GM23338 (cell line): ENCODE measurements around the gene USP16. TPM values are rescaled to one million over a fixed set of nuclear protein-coding genes. Genes with fewer than 3 reads are reported as not detected.
A peak's percentile ranks its signal among the peaks of the same experiment; 100 is the strongest.

Source experiments
- ATAC-seq: fragments of 200-7000 bp; cut with Tn5 transposase; 3 replicates; pipeline ENCODE4 v1.9.1; 2020
- DNase-seq: peaks from one replicate; pipeline ENCODE4 v3.0.0-alpha.2; 2015; ENCODE audit warnings: low spot score
- H2AFZ ChIP-seq: fragments of 200-600 bp; sonication (generic); 2 replicates; pipeline ENCODE4 v1.8.0; 2016; ENCODE audit warnings: antibody characterized with exemption, mild to moderate bottlenecking, moderate library complexity
- H3F3A ChIP-seq: fragments of 200-600 bp; sonication (generic); replicated peaks from 2 replicates; pipeline ENCODE4 v1.8.0; 2017; ENCODE audit warnings: antibody characterized with exemption, mixed run types, low read depth
- H3K27ac ChIP-seq: fragments of 200-600 bp; sonication (generic); 2 replicates; pipeline ENCODE4 v1.6.1; 2016; ENCODE audit warnings: low read depth
- H3K27me3 ChIP-seq: fragments of 200-600 bp; sonication (generic); 2 replicates; pipeline ENCODE4 v1.8.0; 2016; ENCODE audit warnings: mild to moderate bottlenecking, mixed run types, moderate library complexity; ENCODE audit not compliant: insufficient read depth
- H3K36me3 ChIP-seq: fragments of 200-600 bp; sonication (generic); 2 replicates; pipeline ENCODE4 v1.8.0; 2016; ENCODE audit warnings: mild to moderate bottlenecking; ENCODE audit not compliant: insufficient read depth
- H3K4me1 ChIP-seq: fragments of 200-600 bp; sonication (generic); 2 replicates; pipeline ENCODE4 v1.8.0; 2016; ENCODE audit warnings: mild to moderate bottlenecking, moderate library complexity; ENCODE audit not compliant: insufficient read depth
- H3K4me2 ChIP-seq: fragments of 200-600 bp; sonication (generic); 2 replicates; pipeline ENCODE4 v1.7.1; 2017; ENCODE audit warnings: mixed run types
- H3K4me3 ChIP-seq: fragments of 200-600 bp; sonication (generic); 2 replicates; pipeline ENCODE4 v1.6.1; 2016; ENCODE audit warnings: mixed run types
- H3K79me2 ChIP-seq: fragments of 200-600 bp; sonication (generic); replicated peaks from 2 replicates; pipeline ENCODE4 v1.8.0; 2017; ENCODE audit warnings: mild to moderate bottlenecking; ENCODE audit not compliant: insufficient read depth
- H3K9me2 ChIP-seq: fragments of 200-600 bp; sonication (generic); 2 replicates; pipeline ENCODE4 v1.8.0; 2017; ENCODE audit not compliant: insufficient read depth
- H4K20me1 ChIP-seq: fragments of 200-600 bp; sonication (generic); replicated peaks from 2 replicates; pipeline ENCODE4 v1.8.0; 2017; ENCODE audit warnings: mild to moderate bottlenecking; ENCODE audit not compliant: insufficient read depth
- H3K27ac Mint-ChIP-seq: 2 replicates; pipeline ENCODE4 v1.8.0; 2020; ENCODE audit warnings: inconsistent platforms, mild to moderate bottlenecking, moderate library complexity, mixed read lengths
- H3K27me3 Mint-ChIP-seq: 3 replicates; pipeline ENCODE4 v1.8.0; 2022; ENCODE audit warnings: low read depth, mild to moderate bottlenecking, moderate library complexity, mixed read lengths, inconsistent platforms; ENCODE audit not compliant: insufficient read depth, poor library complexity
- H3K36me3 Mint-ChIP-seq: 3 replicates; pipeline ENCODE4 v1.8.0; 2021; ENCODE audit warnings: low read depth, mild to moderate bottlenecking, inconsistent platforms, moderate library complexity, mixed read lengths
- H3K4me1 Mint-ChIP-seq: 3 replicates; pipeline ENCODE4 v1.8.0; 2020; ENCODE audit warnings: mild to moderate bottlenecking, inconsistent platforms, mixed read lengths
- H3K4me3 Mint-ChIP-seq: 3 replicates; pipeline ENCODE4 v1.8.0; 2021; ENCODE audit warnings: moderate library complexity, mild to moderate bottlenecking, inconsistent platforms, mixed read lengths
- H3K9me3 Mint-ChIP-seq: 3 replicates; pipeline ENCODE4 v1.8.0; 2020; ENCODE audit warnings: moderate library complexity, mild to moderate bottlenecking, inconsistent platforms, mixed read lengths
- CREB1 ChIP-seq: fragments of 250-450 bp; sonication (Bioruptor Pico); IDR thresholded peaks from 2 replicates; pipeline ENCODE4 v1.5.0; 2020; ENCODE audit warnings: low read depth, mild to moderate bottlenecking, moderate library complexity
- EZH2 ChIP-seq: fragments of 200-600 bp; sonication (generic); IDR thresholded peaks from one replicate; pipeline ENCODE4 v1.8.0; 2017; ENCODE audit warnings: antibody characterized with exemption, mild to moderate bottlenecking, low read depth; ENCODE audit not compliant: unreplicated experiment
- EZH2phosphoT487 ChIP-seq: fragments of 200-600 bp; sonication (generic); IDR thresholded peaks from one replicate; pipeline ENCODE4 v1.8.1; 2018; ENCODE audit warnings: antibody characterized with exemption; ENCODE audit not compliant: unreplicated experiment
- JUNB ChIP-seq: IDR thresholded peaks from one replicate; pipeline ENCODE4 v1.6.1; 2016; ENCODE audit warnings: antibody characterized with exemption; ENCODE audit not compliant: unreplicated experiment
- NANOG ChIP-seq: IDR thresholded peaks from 2 replicates; pipeline ENCODE4 v1.6.1; 2016; ENCODE audit warnings: antibody characterized with exemption, borderline replicate concordance
- POLR2AphosphoS5 ChIP-seq: IDR thresholded peaks from 2 replicates; pipeline ENCODE4 v1.6.1; 2016; ENCODE audit warnings: antibody characterized with exemption, low read depth
- STAT1 ChIP-seq: IDR thresholded peaks from one replicate; pipeline ENCODE4 v1.6.1; 2016; ENCODE audit warnings: antibody characterized with exemption; ENCODE audit not compliant: unreplicated experiment
- ZNF114 ChIP-seq: fragments of 250-450 bp; sonication (Bioruptor Pico); IDR thresholded peaks from 2 replicates; pipeline ENCODE4 v1.5.0; 2020; ENCODE audit warnings: mild to moderate bottlenecking, moderate library complexity
- ZNF331 ChIP-seq: fragments of 250-450 bp; sonication (Bioruptor Pico); IDR thresholded peaks from 2 replicates; pipeline ENCODE4 v1.5.0; 2020; ENCODE audit warnings: low read depth, mild to moderate bottlenecking, moderate library complexity
- ZNF462 ChIP-seq: fragments of 250-450 bp; sonication (Bioruptor Pico); IDR thresholded peaks from 2 replicates; pipeline ENCODE4 v1.5.0; 2020; ENCODE audit warnings: mild to moderate bottlenecking, moderate library complexity
- polyA plus RNA-seq: library from polyadenylated mRNA; unstranded; fragments of >200 nt; fragmentation: Nextera tagmentation; extraction: Ambion mirVana; gene quantifications from 2 replicates; pipeline ENCODE4 v1.2.1, GENCODE V29; 2016
- total RNA-seq: library from RNA; depleted of rRNA; stranded (reverse); fragments of >200 nt; shearing (Covaris generic); gene quantifications from 2 replicates; pipeline ENCODE4 v1.2.3, GENCODE V29; 2014
- TF ChIP-seq, protein P1 (sequence below), 2 experiments: fragments of 200-600 bp in 1 of 2; sonication (generic) in 1 of 2; conservative IDR thresholded peaks; 2 replicates each; pipeline versions ENCODE4 v1.5.1 to v1.6.1; 2016 to 2017; ENCODE audit warnings: antibody characterized with exemption in 2 of 2, low read depth in 2 of 2, mild to moderate bottlenecking in 2 of 2, moderate library complexity in 1 of 2
- TF ChIP-seq, protein P2 (sequence below): IDR thresholded peaks from one replicate; pipeline ENCODE4 v1.6.1; 2018; ENCODE audit warnings: antibody characterized with exemption; ENCODE audit not compliant: unreplicated experiment
- TF ChIP-seq, protein P3 (sequence below): IDR thresholded peaks from 2 replicates; pipeline ENCODE4 v1.6.1; 2016; ENCODE audit warnings: antibody characterized with exemption

The USP16 gene
- total and polyA plus RNA-seq, 2 experiments from 2014 or later, result 19.7 to 70.4 TPM

DNA sequence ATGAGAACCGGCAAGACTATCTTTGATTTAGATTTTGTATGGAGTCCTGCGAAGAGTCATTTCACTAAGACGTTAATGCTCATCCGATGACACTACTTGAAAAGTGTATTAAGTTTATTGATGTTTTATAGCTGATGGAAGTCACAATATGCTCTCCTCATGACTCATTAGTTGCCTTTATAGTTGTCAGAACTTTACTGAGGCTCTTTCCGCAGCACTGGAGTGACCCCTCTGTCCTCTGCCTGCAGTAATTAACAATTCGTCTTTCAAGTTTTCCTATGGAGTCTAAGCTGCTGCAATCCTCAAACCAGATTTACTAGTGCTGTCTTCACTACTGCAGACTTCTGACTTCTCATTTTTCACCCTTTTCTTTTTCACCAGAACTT lies 853 bp downstream of the USP16 start:
- H3K4me1 Mint-ChIP-seq, result peaks cover 2% of the 10 kb centered on the region; the same call in 2 of the 3 replicates
- Histone ChIP-seq H3K4me1 (peaks cover 12% of the 10 kb centered on the region; the same call in 1 of the 2 replicates), H3K79me2 (peaks cover 54% of the 10 kb centered on the region), H3K27ac (0 out of 2 replicates have a peak overlapping the region, but pooled peaks have one; percentile 9), H2AFZ (0 out of 2 replicates have a peak overlapping the region, but pooled peaks have one; percentile 11), H3F3A (no peaks in the 10 kb centered on the region; the same call in 1 of the 2 replicates), H3K36me3 (no peaks in the 10 kb centered on the region; the same call in 1 of the 2 replicates), H3K4me2 (peak overlapping the region; percentile 95), H3K9me2 (no peaks in the 10 kb centered on the region), H3K27me3 (no peaks in the 10 kb centered on the region), H4K20me1 (0 out of 2 replicates have a peak, but pooled peaks cover 2% of the 10 kb centered on the region), H3K4me3 (peak overlapping the region; percentile 90)
- H3K36me3 Mint-ChIP-seq, result peaks cover 15% of the 10 kb centered on the region
- H3K27me3 Mint-ChIP-seq, result peaks cover 2% of the 10 kb centered on the region
- H3K27ac Mint-ChIP-seq, result peak overlapping the region; percentile 99
- ATAC-seq (no peak), DNase-seq (peak; percentile 4)
- H3K4me3 Mint-ChIP-seq, result peak overlapping the region; percentile 97
- TF ChIP-seq CREB1 (CRISPR knock-in tag) (no peak), ZNF114 (CRISPR knock-in tag) (no peak), EZH2 (no peak), POLR2AphosphoS5 (no peak), ZNF462 (no peak), NANOG (no peak), STAT1 (no peak), ZNF331 (CRISPR knock-in tag) (no peak), JUNB (no peak), EZH2phosphoT487 (no peak)
- TF ChIP-seq, protein P1, sequence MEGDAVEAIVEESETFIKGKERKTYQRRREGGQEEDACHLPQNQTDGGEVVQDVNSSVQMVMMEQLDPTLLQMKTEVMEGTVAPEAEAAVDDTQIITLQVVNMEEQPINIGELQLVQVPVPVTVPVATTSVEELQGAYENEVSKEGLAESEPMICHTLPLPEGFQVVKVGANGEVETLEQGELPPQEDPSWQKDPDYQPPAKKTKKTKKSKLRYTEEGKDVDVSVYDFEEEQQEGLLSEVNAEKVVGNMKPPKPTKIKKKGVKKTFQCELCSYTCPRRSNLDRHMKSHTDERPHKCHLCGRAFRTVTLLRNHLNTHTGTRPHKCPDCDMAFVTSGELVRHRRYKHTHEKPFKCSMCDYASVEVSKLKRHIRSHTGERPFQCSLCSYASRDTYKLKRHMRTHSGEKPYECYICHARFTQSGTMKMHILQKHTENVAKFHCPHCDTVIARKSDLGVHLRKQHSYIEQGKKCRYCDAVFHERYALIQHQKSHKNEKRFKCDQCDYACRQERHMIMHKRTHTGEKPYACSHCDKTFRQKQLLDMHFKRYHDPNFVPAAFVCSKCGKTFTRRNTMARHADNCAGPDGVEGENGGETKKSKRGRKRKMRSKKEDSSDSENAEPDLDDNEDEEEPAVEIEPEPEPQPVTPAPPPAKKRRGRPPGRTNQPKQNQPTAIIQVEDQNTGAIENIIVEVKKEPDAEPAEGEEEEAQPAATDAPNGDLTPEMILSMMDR (conservative IDR thresholded peaks at IDR 0.05; ENCODE audit: low read depth in 2 of 2), result no peak
- TF ChIP-seq, protein P2, sequence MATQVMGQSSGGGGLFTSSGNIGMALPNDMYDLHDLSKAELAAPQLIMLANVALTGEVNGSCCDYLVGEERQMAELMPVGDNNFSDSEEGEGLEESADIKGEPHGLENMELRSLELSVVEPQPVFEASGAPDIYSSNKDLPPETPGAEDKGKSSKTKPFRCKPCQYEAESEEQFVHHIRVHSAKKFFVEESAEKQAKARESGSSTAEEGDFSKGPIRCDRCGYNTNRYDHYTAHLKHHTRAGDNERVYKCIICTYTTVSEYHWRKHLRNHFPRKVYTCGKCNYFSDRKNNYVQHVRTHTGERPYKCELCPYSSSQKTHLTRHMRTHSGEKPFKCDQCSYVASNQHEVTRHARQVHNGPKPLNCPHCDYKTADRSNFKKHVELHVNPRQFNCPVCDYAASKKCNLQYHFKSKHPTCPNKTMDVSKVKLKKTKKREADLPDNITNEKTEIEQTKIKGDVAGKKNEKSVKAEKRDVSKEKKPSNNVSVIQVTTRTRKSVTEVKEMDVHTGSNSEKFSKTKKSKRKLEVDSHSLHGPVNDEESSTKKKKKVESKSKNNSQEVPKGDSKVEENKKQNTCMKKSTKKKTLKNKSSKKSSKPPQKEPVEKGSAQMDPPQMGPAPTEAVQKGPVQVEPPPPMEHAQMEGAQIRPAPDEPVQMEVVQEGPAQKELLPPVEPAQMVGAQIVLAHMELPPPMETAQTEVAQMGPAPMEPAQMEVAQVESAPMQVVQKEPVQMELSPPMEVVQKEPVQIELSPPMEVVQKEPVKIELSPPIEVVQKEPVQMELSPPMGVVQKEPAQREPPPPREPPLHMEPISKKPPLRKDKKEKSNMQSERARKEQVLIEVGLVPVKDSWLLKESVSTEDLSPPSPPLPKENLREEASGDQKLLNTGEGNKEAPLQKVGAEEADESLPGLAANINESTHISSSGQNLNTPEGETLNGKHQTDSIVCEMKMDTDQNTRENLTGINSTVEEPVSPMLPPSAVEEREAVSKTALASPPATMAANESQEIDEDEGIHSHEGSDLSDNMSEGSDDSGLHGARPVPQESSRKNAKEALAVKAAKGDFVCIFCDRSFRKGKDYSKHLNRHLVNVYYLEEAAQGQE, result no peak
- TF ChIP-seq, protein P3, sequence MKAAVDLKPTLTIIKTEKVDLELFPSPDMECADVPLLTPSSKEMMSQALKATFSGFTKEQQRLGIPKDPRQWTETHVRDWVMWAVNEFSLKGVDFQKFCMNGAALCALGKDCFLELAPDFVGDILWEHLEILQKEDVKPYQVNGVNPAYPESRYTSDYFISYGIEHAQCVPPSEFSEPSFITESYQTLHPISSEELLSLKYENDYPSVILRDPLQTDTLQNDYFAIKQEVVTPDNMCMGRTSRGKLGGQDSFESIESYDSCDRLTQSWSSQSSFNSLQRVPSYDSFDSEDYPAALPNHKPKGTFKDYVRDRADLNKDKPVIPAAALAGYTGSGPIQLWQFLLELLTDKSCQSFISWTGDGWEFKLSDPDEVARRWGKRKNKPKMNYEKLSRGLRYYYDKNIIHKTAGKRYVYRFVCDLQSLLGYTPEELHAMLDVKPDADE, result no peak
- no peaks in the 10 kb centered on the region for H3K9me3 Mint-ChIP-seq
